Measurements from ENCODE around the gene TMC3.
"Not testable (repeated sequence)": the region's sequence is repeated elsewhere in the genome, so short reads cannot be mapped to it uniquely, and the experiment has no call there.

The TMC3 gene

GRCh38 chr15:81358248-81358647, 15.8 kb downstream of the TMC3 start:
- DNase-seq (ENCODE audit: low spot score) = no peak
- ChIA-PET POLR2A (ENCODE audit: low non-redundant PET) (no interaction called here), CTCF (interaction anchor here (0.7 kb wide), 2 partner anchors 33 to 162 kb away, joined by 3 read pairs; no protein-coding TSS in a partner anchor)
- H3K27ac ChIP-seq = no peak overlapping the region
- TF ChIP-seq, protein P1, sequence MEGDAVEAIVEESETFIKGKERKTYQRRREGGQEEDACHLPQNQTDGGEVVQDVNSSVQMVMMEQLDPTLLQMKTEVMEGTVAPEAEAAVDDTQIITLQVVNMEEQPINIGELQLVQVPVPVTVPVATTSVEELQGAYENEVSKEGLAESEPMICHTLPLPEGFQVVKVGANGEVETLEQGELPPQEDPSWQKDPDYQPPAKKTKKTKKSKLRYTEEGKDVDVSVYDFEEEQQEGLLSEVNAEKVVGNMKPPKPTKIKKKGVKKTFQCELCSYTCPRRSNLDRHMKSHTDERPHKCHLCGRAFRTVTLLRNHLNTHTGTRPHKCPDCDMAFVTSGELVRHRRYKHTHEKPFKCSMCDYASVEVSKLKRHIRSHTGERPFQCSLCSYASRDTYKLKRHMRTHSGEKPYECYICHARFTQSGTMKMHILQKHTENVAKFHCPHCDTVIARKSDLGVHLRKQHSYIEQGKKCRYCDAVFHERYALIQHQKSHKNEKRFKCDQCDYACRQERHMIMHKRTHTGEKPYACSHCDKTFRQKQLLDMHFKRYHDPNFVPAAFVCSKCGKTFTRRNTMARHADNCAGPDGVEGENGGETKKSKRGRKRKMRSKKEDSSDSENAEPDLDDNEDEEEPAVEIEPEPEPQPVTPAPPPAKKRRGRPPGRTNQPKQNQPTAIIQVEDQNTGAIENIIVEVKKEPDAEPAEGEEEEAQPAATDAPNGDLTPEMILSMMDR (conservative IDR thresholded peaks at IDR 0.05; ENCODE audit: low read depth) = no peak

- no peak overlapping the region for H3K27ac ChIP-seq
- DNase-seq (ENCODE audit: low spot score) = no peak
- ChIA-PET CTCF (interaction anchor here (1.0 to 1.6 kb wide), 3 partner anchors 44 to 91 kb away, joined by 3 to 4 read pairs (median 4); no protein-coding TSS in a partner anchor), POLR2A (ENCODE audit: low non-redundant PET) (no interaction called here)
- TF ChIP-seq, protein P1 (conservative IDR thresholded peaks at IDR 0.05; ENCODE audit: low read depth) = no peak
These were observed 16.8 kb downstream of the TMC3 start for GRCh38 chr15:81357180-81357686.

- ChIA-PET POLR2A (ENCODE audit: low non-redundant PET) (no interaction called here), CTCF (interaction anchor here (1.6 kb wide), 1 partner anchor 90 kb away, joined by 4 read pairs; no protein-coding TSS in a partner anchor)
- DNase-seq (ENCODE audit: low spot score) = no peak
- no peak overlapping the region for H3K27ac ChIP-seq
- TF ChIP-seq, protein P1 (conservative IDR thresholded peaks at IDR 0.05; ENCODE audit: low read depth) = no peak
These were observed 17.8 kb downstream of the TMC3 start for GRCh38 chr15:81356252-81356651.

GRCh38 chr15:81351651-81352050, 22.4 kb downstream of the TMC3 start:
- no peak for DNase-seq (ENCODE audit: low spot score)
- ChIA-PET CTCF (no interaction called here), POLR2A (ENCODE audit: low non-redundant PET) (no interaction called here)
- TF ChIP-seq, protein P1 (conservative IDR thresholded peaks at IDR 0.05; ENCODE audit: low read depth) = no peak
- H3K27ac ChIP-seq = no peak overlapping the region

- CTCF ChIA-PET = no interaction called here
- H3K27ac ChIP-seq = no peak overlapping the region
- POLR2A ChIA-PET (ENCODE audit: low non-redundant PET) = no interaction called here
- DNase-seq (ENCODE audit: low spot score) = no peak
- TF ChIP-seq, protein P1 (conservative IDR thresholded peaks at IDR 0.05; ENCODE audit: low read depth) = no peak
These were observed 24.7 kb downstream of the TMC3 start for GRCh38 chr15:81349271-81349670.

- DNase-seq (ENCODE audit: low spot score); CTCF ChIA-PET; H3K27ac ChIP-seq; POLR2A ChIA-PET (ENCODE audit: low non-redundant PET): not testable (repeated sequence)
These were observed 25.3 kb downstream of the TMC3 start for GRCh38 chr15:81348691-81349090.

DNA sequence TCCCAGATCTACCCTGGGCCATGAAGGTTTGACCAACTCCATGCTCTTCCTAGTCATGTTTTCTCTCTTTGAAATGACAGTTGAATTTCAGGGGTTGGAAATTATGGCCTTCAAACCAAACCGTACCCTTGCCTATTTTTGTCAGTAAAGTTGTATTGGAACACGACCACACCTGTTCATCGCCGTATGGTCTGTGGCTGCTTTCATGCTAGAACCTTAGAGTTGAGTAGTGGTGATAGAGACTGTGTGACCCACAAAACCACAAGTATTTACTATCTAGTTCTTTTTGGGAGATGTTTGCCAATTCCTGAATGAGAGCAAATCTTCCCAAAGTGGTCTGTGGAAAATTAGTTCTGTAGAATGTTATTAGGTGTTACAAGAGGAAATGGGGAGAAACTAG, 26.1 kb downstream of the TMC3 start:
- no peak overlapping the region for H3K27ac ChIP-seq
- TF ChIP-seq, protein P1 (conservative IDR thresholded peaks at IDR 0.05; ENCODE audit: low read depth) = no peak
- no peak for DNase-seq (ENCODE audit: low spot score)
- ChIA-PET CTCF (no interaction called here), POLR2A (ENCODE audit: low non-redundant PET) (no interaction called here)

All from RWPE1 (cell line).